SK-N-SH (cell line): ENCODE measurements around the gene CABLES2.

Source experiments
- CTCF ChIP-seq: fragments of 200-600 bp; sonication (generic); IDR thresholded peaks from 2 replicates; pipeline ENCODE4 v1.6.1; 2017; ENCODE audit warnings: antibody characterized with exemption, mild to moderate bottlenecking, moderate library complexity
- EP300 ChIP-seq, 2 experiments: IDR thresholded peaks; 2 replicates each; pipeline versions ENCODE4 v1.4.0 to v1.6.1; 2012; ENCODE audit warnings: borderline replicate concordance in 1 of 2, low read depth in 1 of 2, low read length in 1 of 2
- FOSL2 ChIP-seq: IDR thresholded peaks from 2 replicates; pipeline ENCODE4 v1.4.0; 2012; ENCODE audit warnings: low read depth, mild to moderate bottlenecking, moderate library complexity, borderline replicate concordance
- REST ChIP-seq: IDR thresholded peaks from 2 replicates; pipeline ENCODE4 v1.6.1; 2012; ENCODE audit warnings: mild to moderate bottlenecking, low read depth, low read length, moderate library complexity
- SMC3 ChIP-seq: IDR thresholded peaks from 2 replicates; pipeline ENCODE4 v1.6.1; 2012; ENCODE audit warnings: low read depth, low read length, improper control_type of control experiment
- ZBTB33 ChIP-seq: IDR thresholded peaks from 2 replicates; pipeline ENCODE4 v1.4.0; 2012; ENCODE audit warnings: low read depth, borderline replicate concordance

- TF ChIP-seq EP300 (IDR thresholded peaks at IDR 0.05; ENCODE audit: borderline replicate concordance in 1 of 2, low read depth in 1 of 2, low read length in 1 of 2): no peak
- no peak for TF ChIP-seq SMC3
- TF ChIP-seq CTCF: no peak
- TF ChIP-seq ZBTB33: no peak
- TF ChIP-seq REST: no peak
- no peak for TF ChIP-seq FOSL2
Observed at GRCh38 chr20:62428396-62429295, 21.6 kb upstream of the CABLES2 start.
